HG03039 (cell line): ENCODE measurements around the gene SLC2A1.
"Not testable (repeated sequence)": the region's sequence is repeated elsewhere in the genome, so short reads cannot be mapped to it uniquely, and the experiment has no call there.

Experiments
- ATAC-seq: cut with Tn5 transposase; IDR thresholded peaks from one replicate; pipeline ENCODE4 v1.9.1; 2021; ENCODE audit warnings: mild to moderate bottlenecking, moderate library complexity; ENCODE audit not compliant: unreplicated experiment

Gene SLC2A1

GRCh38 chr1:42931911-42932422 is 26.7 kb downstream of the SLC2A1 start:
- peak; percentile 37 for ATAC-seq

GRCh38 chr1:42931108-42931539 is 27.5 kb downstream of the SLC2A1 start:
- ATAC-seq: no peak

GRCh38 chr1:42930178-42931107 is 28.2 kb downstream of the SLC2A1 start:
- ATAC-seq: no peak

DNA sequence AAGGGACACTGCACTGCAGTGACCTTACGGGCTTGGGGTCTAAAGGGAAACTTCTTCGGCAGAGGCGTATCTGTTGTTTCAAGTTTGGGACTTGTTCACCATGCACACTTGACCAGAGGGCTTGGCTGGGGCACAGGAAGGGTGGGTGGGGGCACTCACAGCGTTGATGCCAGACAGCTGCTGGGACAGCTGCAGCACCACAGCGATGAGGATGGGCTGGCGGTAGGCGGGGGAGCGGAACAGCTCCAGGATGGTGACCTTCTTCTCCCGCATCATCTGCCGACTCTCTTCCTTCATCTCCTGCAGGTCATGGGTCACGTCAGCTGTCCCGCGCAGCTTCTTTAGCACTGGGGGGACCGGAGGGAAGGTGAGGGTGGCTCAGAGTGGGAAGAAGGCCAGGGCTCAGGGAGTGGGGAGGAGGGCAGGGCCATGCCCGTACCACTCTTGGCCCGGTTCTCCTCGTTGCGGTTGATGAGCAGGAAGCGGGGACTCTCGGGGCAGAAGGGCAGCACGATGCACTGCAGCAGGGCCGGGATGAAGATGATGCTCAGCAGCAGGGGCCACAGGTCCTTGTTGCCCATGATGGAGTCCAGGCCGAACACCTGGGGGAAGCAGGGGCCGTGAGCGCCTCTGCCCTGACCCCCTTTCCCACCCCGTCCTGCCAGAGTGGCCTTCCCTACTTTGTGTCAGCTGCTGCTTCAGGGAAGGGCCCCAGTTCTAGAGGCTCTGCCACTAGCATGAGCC is 29.1 kb downstream of the SLC2A1 start:
- ATAC-seq: no peak

- ATAC-seq: no peak
These were observed 29.8 kb downstream of the SLC2A1 start for GRCh38 chr1:42928859-42929258.

GRCh38 chr1:42927920-42928505 is 30.7 kb downstream of the SLC2A1 start:
- ATAC-seq: no peak

GRCh38 chr1:42927274-42927841 is 31.3 kb downstream of the SLC2A1 start:
- ATAC-seq: no peak

DNA sequence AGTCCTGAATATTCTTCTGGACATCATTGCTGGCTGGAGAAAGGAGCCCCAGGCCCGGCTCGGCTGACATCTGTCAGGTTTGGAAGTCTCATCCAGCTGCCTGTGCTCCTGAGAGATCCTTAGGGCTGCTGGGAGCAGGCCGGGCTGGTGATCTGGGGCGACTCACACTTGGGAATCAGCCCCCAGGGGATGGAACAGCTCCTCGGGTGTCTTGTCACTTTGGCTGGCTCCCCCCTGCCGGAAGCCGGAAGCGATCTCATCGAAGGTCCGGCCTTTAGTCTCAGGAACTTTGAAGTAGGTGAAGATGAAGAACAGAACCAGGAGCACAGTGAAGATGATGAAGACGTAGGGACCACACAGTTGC is 31.8 kb downstream of the SLC2A1 start:
- ATAC-seq: no peak

GRCh38 chr1:42926235-42926878 is 32.3 kb downstream of the SLC2A1 start:
- ATAC-seq: no peak

DNA sequence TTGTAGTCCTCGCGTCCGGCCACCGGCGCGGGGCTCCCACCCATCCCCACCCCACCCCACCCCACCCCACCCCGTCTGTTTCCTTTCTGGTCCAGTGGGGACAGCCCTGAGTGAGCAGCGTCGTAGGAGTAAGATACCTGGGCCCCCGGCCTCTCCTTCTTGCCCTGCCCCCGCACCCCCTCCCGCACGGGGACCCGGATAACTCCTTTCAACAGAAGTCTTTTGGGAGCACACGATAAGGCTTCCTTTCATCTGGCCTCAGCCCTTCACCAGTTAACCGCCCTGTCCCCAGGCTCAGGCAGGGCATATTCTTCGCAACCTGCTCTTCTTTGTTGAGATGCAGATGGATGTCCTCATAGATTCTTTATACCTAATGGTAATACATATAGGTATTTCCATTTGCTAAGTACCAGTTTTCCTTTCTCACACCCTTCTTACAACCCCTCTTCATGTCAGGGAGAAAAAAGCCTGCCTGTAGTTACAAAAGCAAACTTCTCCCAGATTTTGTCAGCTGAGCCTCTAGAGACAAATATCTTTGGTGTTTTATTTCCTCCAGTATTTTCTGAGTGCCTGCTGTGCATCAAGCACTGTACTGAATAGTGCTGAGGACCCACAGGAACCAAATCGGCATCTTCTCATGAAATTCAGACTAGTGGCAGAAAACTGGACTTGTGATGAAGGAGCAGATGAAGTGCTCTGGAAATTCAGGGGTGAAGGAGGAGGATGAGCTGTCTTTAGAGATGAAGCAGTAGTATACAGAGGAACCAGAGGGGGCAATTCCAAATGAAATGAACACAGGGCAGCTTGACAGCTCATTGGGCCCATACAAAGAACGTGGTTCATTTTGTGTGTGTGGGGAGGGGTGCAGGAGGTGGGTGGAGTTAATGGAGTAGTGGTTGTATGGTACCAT is 33.6 kb downstream of the SLC2A1 start:
- ATAC-seq: peak; percentile 5

GRCh38 chr1:42924082-42924850 is 34.4 kb downstream of the SLC2A1 start:
- peak; percentile 89 for ATAC-seq

- ATAC-seq: no peak
These were observed 35.1 kb downstream of the SLC2A1 start for GRCh38 chr1:42923367-42924081.

GRCh38 chr1:42922687-42923366 is 35.8 kb downstream of the SLC2A1 start:
- ATAC-seq: no peak

GRCh38 chr1:42921769-42922168 is 36.9 kb downstream of the SLC2A1 start:
- no peak for ATAC-seq

- ATAC-seq: not testable (repeated sequence)
These were observed 39.0 kb downstream of the SLC2A1 start for GRCh38 chr1:42919651-42920050.

- no peak for ATAC-seq
These were observed 41.5 kb downstream of the SLC2A1 start for GRCh38 chr1:42917241-42917495.

DNA sequence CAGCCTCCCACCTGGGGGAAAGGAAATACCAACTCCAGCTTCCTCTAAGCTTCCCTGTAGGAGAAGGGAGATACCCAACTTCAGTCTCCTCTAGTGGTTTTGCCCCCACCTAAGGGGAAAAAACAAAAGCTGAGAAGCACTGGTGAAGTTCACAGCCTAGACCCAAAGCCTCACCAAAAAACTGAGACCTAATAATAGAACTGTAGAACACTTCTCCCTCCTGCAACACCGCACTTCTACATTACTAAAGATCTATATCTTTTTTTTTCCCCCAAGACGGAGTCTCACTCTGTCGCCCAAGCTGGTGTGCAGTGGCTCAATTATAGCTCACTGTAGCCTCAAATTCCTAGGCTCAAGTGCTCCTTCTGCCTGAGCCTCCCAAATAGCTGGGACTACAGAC is 43.2 kb downstream of the SLC2A1 start:
- ATAC-seq: no peak

- ATAC-seq: no peak
These were observed 44.5 kb downstream of the SLC2A1 start for GRCh38 chr1:42914092-42914627.
